ENCODE data around the gene HSD17B7.
"Not testable (repeated sequence)": the region's sequence is repeated elsewhere in the genome, so short reads cannot be mapped to it uniquely, and the experiment has no call there.

Gene HSD17B7
- total RNA-seq = 12.8 to 19.7 reads per million in 2 donors

DNA sequence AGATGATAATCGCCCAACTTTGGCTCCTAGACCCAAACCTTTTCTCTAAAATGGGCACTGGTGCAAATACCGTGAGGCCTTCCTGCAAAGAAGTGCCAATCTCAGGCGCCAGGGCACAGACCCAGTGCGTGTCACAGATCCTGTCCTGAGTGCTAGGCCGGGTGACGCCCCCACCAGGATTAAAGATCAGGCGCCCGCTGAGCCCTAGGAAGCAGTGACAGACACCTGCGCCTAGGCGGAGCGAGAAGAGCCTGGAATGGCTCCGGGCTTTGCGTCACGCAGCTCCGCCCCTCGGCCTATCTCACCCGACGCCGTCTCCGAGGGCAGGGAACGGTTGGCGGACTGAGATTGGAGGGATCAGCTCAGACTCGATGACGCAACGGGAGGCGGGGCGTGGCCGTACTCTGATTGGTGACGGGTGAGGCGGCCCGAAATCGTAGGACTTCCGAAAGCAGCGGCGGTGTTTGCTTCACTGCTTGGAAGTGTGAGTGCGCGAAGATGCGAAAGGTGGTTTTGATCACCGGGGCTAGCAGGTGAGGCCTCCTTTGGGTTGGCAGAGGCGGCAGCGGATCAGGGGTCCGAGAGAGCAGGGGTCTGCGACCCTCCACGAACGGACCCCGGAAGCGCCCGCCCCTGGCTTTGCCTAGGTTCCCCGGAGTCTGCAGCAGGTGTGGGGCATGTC, at the start of gene HSD17B7:
Gene HSD17B7 (plus strand): TSS at position 400 of the 682 bp plus-strand sequence. CDS start 99 bp downstream, at position 499.
- DNase-seq = peak; percentile 48 to 83 (median 76)

- DNase-seq = no peak
Observed at GRCh38 chr1:162740755-162741154, 49.7 kb upstream of the HSD17B7 start.

DNA sequence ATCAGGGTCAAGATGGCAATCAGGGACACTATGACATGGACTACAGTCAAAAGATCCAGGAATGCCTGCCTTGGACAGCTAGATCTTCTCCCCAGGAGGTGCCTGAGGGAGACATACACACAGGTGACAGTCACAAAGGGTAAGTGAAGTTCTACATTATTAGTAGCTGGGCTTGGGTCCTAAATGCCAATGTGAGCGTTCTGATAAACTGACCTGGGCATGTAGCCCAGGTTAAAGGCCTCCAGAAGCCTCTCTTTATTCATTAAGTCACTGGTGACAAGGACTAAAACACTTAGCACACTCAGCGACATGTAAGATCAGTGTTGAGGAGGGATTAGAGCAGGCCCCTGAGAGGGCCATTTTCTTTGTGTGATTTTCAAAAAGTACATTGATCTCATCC, 48.9 kb upstream of the HSD17B7 start:
- DNase-seq = no peak

- DNase-seq = not testable (repeated sequence)
Observed at GRCh38 chr1:162746264-162746942, 44.1 kb upstream of the HSD17B7 start.

DNA sequence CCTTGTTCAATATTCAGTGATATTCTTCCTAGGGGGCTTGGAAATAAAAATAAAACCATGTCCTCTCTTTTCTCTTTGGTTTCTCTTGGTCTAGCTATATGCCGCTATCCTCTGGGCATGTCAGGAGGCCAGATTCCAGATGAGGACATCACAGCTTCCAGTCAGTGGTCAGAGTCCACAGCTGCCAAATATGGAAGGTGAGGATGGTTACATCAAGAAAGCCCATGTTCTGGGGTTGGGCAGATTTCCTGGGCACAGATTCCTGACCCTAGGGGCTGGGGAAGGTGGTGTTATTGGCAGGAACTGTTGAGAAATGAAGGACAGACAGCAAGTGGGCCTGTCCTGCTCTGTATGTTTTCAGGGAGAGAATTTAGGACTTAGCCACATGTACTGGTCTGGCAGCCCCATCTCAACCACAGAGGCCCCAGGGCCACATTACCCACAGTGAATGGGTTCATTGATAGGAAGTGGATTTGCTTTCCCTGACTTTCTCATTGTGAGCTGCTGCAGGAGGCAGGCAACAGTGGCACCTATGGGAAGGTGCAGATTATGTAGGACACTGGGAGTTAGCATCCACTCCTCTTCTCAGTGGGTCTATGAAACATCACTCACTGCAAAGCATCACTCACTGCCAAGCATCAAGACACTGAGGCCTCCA, 37.4 kb upstream of the HSD17B7 start:
- DNase-seq = no peak

DNA sequence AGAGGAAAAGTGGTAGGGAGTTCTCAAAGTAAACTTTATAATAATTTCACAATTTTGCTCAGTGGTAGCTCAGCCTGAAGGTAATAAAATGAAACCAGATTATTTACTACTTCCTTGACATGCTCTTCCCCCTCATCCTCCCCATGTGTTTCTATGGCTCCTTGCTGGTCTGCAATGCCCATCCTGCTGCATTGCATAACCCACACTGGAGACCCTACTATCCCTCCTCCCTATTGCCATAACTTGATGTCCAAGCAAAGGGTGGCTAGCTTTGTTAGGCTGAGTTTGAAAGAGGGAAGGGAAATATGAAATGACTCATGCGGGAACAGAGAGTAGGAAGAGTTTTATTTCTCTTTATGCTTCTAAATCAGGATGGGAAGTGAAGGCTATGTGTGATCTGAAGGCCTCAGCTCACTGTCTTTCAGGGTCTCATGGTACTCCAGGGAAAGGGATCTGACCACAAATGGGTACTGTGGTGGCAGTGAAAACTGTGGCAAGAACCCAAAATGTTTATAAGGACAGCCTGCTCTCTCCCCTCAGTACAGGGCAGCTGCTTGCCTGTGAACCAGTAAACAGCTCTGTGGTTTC, 36.4 kb upstream of the HSD17B7 start:
- no peak for DNase-seq

DNA sequence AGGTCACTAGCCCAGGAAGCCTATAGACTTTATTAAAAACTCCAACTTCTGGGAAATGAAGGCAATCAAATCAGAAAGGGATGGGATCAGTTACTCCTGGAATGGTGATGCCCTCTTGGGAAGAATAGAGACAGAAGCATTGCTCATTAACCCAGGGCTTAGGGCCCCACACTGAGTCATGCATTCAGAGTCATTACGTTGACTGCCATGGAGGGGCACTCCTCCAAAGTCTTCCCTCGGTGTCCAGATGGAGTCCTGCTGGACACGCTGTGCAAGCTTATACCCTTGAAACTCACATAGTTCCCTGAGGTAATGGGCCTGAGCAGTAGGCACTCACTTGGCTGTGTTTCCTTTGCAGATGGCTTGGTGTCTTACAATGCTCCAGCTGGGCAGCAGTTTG, 35.2 kb upstream of the HSD17B7 start:
- DNase-seq = no peak

DNA sequence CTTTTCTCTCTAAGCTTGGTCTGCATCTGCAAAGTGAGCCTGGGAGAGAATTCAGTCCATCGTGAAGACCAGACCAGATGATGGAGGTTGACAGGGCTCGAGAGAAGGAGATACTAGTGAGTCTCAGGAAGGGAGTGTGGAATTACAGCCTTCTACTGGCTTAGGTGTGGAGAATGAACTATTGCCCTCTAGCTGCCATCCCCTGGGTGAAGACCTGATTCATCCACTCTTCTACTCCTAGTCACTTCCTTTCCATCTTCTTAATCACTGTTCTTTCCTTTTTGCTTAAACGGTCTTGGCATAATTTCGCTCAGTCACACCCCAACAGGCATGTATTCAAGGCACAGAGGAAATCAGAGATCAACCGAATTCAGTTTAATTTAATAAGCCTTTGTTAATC, 34.0 kb upstream of the HSD17B7 start:
- DNase-seq = no peak

- DNase-seq = no peak
Observed at GRCh38 chr1:162757476-162757875, 33.0 kb upstream of the HSD17B7 start.

- no peak for DNase-seq
Observed at GRCh38 chr1:162765788-162766187, 24.7 kb upstream of the HSD17B7 start.

GRCh38 chr1:162772571-162773154, 17.8 kb upstream of the HSD17B7 start:
- DNase-seq = no peak

GRCh38 chr1:162774007-162774406, 16.5 kb upstream of the HSD17B7 start:
- DNase-seq = no peak

DNA sequence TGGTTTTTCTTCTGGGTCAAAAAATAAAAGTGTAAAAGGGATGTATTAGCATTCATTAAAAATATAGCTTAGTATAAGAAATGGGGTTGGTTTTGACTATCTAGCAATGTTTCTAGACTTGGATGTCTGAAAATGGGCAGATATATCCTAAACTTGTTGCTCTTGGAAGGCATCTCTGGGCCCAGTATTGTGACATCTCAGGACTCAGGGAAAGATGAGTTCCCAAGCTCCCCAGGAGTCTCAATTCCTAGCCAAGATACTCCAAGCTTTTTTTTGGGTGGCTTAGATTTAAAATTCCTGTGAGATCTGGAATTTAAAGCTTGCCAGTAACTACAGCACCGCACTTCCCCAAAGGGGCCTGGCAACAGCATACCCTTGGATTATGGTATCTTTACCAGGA, 11.5 kb upstream of the HSD17B7 start:
- no peak for DNase-seq

DNA sequence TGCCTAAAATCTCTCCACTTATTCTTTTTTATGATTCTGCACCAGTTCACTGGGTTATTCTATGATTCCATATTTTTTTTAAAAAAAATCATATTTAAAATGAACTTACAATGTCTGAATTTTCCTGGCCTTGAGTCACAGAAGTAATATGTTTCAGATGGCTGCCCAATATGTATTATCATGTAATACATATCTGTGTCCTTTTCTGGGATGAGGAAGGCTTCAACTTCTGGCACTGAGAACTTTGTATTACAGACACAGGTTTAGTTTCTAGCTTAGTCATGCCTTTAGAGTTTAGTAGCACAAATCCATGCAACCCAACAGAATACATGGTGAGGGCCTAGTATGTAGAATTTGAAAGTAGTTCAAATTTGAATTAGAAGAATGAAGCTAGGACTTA, 7.8 kb upstream of the HSD17B7 start:
- no peak for DNase-seq

GRCh38 chr1:162784926-162785325, 5.6 kb upstream of the HSD17B7 start:
- DNase-seq = not testable (repeated sequence)

DNA sequence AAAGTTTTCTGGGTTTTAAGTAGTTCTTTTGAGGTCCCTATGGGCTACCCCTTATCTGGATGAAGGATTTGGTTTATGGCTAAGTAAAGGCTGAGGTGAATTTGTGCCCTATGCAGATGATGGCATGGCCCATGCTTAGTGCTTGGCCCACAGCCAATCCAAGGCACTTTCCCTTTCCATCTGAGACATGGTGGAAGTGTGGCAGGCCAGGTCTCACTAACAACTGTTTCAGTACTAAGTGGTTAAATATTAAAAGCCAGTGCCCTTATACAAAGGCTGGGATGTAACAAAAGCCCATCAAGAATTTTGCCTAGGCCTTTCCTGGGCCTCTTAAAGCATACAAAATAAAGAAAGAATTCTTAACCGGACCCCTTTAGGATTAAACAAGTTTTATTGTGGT, 1.7 kb upstream of the HSD17B7 start:
- peak in 1 of 5 experiments; percentile 9 for DNase-seq

DNA sequence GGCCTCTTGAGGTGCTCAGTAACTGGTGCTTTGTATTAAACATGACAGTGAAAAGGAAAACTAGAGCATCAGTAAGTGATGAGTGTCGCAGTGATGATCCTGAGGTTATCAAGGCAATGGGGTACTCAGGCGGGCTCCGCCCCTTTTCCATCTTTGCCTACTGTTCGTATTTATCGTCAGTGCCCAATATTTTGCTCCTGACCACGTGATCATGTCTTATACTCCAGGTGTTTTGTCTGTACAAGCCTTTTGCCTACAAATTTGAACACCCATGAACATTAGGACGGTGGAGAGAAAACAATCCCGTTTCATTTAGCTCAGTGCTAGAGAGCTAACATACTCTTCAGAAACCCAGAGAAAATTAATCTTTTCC, 469 bp downstream of the HSD17B7 start:
- DNase-seq = peak in 1 of 5 experiments; percentile 13

DNA sequence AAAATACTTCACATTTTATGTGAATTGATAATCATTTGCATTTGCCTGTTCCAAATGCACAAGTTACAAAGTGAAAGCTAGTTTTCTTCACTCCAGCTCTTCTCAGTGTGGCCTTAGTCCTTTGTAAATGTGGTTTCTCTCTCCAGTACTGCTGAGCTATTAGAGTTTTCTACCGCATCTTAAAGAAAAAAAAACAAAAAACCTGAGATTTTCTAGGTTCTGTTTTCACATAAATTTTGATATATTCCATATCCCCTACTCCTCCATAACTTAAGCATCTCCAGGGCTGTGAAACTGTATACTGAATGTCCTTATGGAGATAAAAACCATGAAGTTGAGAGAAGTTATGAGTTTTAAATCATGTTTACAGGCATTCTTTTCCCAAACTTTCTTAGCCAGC, 3.8 kb downstream of the HSD17B7 start:
- not testable (repeated sequence) for DNase-seq

DNA sequence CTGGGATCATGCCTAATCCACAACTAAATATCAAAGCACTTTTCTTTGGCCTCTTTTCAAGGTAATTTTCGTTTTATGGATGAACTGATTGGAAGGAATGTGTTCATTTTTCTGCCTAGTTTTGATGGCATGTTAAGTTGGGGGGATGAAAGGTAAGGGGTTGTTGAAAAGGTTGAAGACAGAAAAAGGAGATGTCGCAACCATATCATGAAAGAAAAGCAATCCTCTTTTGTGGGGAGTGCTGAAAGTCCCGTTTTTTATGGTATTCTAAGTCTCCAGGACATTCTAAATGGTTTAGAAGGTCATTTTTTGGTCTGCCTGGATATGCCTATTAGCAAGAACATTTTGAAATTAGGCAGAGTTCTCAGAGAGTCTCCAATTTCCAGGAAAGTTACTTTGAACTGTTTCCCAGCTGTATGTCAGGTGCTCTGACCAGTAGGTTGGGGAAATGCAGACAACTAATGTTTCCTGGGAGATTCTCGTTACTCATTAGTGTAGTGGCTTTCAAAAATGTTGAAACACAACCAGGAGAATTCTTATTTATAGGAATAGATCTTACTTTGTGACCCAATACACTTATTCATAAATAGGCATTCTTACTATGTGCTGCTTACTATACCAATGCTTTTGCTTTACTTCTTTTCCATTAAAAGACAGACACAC, 6.2 kb downstream of the HSD17B7 start:
- not testable (repeated sequence) for DNase-seq

- peak in 1 of 5 experiments; percentile 35 for DNase-seq
Observed at GRCh38 chr1:162799995-162800830, 9.7 kb downstream of the HSD17B7 start.

DNA sequence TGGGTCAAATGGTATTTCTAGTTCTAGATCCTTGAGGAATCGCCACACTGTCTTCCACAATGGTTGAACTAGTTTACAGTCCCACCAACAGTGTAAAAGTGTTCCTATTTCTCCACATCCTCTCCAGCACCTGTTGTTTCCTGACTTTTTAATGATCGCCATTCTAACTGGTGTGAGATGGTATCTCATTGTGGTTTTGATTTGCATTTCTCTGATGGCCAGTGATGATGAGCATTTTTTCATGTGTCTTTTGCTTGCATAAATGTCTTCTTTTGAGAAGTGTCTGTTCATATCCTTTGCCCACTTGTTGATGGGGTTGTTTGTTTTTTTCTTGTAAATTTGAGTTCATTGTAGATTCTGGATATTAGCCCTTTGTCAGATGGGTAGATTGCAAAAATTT, 17.0 kb downstream of the HSD17B7 start:
- DNase-seq = not testable (repeated sequence)

Measured in T-helper 2 cell (primary cell).